CD4-positive, alpha-beta T cell treated with Interferon gamma for 1 hour (primary cell): ENCODE measurements around the gene USP54.

Experiments
- DNase-seq: peaks from one replicate; pipeline ENCODE4 v3.0.0-alpha.2; 2020

Gene USP54

DNA sequence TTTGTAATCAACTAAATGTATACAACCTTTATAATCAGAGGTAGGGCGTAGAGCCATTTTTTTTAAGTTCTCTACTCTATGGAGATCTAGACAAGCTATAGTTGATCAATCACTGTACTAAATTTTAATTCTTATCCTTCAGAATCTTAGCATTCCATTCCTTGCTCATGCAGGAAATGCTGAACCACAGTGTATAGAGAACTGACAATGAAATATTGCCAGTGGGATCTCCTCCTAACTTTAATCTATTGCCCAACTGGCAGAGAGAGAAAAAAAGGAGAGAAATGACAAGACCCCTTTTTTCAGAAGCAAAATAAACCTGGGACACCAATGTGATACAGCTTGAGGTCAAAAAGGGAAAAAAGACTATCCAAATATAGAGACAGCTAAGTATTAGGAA, 68.9 kb downstream of the USP54 start:
- DNase-seq, result no peak

GRCh38 chr10:73519336-73519735, 71.8 kb downstream of the USP54 start:
- DNase-seq, result no peak

GRCh38 chr10:73517166-73517888, 73.8 kb downstream of the USP54 start:
- DNase-seq, result no peak

DNA sequence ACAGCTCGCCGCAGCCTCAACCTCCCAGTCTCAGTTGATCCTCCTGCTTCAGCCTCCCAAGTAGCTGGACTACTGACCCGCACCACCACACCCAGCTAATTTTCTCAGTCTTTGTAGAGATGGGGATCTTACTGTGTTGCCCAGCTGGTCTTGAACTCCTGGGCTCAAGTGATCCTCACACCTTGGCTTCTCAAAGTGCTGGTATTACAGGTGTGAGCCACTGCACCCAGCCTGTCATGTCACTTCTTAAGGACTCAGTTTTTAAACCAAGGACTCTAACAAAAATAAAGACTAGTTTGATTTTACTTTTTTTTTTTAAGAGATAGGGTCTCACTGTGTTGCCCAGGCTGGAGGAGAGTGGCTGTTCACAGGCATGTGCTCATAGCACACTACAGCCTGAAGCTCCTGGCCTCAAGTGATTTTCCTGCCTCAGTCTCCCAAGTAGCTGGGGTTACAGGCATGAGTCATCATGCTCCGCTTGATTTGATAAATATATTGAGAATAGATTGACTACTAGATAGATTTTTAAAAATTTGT, 78.9 kb downstream of the USP54 start:
- no peak for DNase-seq

DNA sequence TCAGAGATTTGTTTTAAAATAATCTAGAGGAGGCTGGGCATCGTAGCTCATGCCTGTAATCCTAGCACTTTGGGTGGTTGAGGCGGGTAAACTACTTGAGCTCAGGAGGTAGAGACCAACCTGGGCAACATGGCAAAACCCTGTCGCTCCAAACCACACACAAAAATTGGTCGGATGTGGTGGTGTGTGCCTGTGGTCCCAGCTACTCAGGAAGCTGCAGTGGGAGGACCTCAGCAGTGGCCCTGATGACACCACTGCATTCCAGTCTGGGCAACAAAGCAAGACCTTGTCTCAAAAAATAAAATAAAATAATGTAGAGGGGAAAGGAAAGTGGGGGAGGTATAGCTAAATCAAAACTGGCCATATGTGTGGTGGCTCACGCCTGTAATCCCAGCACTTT, 81.4 kb downstream of the USP54 start:
- DNase-seq, result no peak

DNA sequence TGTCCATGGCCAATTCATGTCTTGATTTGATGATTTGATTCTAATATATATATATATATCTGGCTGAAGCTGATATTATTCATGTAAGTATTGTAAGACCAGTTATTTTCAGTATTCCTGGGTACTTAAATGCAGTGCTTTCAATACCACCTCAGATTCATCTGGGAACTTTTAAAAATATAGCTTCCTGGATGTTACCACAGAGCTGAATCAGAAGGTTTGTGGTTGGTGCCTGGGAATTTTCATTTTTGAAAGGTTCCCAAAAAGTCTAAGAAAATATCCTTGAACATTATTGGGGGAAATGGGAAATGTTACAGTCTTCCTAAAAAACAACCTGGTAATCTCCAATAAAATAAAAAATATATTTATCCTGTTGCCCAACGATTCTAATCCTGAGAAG, 84.7 kb downstream of the USP54 start:
- no peak for DNase-seq

DNA sequence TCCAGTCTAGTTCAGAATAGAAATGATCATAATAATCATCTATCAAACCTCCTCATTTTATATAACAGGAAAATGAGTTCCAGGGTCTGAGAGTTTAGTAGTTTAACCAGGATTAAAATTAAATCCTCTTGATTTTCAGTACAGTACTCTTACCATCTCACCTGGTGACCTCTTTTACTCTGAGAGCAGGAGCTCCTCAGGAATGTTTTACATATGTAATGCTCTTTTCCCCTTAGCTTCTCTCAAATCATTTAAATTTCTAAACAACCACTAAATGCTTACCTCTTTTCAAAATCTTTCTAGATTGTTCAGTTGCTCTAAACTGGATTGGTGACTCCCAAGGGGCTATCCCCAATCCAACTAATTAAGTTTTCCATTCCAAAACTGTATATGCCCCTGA, 85.1 kb downstream of the USP54 start:
- no peak for DNase-seq

- no peak for DNase-seq
Observed at GRCh38 chr10:73503037-73503436, 88.1 kb downstream of the USP54 start.

DNA sequence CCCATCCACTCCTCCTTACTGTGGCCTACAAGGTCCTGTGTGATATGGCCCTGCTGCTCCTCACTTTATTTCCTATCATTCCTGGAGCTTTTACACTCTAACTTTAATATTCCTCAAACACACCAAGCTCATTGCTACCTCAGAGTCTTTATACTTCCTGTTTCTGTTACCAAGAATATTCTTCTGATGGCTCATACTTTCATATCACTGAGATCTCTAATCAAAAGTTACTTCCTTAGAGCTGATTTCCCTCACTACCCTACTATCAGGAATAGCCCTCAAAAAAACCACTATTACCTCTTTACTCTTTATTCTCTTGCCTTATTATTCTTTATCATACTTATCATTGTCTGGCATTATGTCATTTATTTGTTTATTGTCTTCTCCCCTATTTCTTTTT, 89.5 kb downstream of the USP54 start:
- no peak for DNase-seq

GRCh38 chr10:73497623-73498022, 93.5 kb downstream of the USP54 start:
- no peak for DNase-seq

- DNase-seq, result peak; percentile 91
Observed at GRCh38 chr10:73495884-73496674, 95.1 kb downstream of the USP54 start, which contains the start of gene PPP3CB. TSS of gene PPP3CB (minus strand) at chr10:73496024. CDS start at chr10:73495889, 135 bp downstream.

- DNase-seq, result peak; percentile 91
Observed at GRCh38 chr10:73495226-73495883, 95.8 kb downstream of the USP54 start.

DNA sequence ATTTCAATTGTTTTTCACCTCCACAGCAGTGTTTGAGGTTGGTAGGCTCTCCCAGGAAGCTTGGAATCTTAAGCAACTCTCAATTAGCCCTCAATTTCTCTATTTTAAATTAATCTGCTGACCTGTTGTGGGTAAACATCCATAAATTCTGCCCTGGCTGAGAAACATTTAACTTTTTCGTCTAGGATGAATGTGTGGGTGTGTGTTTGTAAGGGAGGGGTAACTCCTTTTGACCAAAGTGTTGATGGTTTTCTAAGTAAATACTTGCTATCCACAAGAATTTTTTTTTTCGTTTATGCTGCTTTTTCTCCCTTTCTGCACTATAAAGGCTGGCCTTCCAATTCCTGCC, 96.3 kb downstream of the USP54 start:
- no peak for DNase-seq

- DNase-seq, result no peak
Observed at GRCh38 chr10:73494213-73494612, 96.9 kb downstream of the USP54 start.

DNA sequence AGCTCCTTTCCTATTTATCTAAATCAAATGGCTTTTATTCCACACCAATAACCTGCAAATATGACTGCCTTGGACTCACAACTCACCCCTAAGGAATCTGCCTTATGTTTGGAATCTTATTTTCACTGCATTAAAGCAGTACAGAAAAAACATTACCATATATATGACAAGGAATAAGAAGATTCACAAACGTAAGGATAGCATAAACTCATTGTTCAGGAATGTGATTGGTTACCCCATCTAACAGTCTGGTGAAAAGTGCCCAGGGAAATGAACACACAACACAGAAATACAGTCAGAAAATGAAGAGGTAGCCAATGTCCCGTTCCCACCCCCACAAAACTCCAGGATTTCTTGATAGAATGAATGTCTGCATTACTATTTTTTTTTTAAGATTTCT, 97.4 kb downstream of the USP54 start:
- DNase-seq, result no peak

GRCh38 chr10:73486601-73487000, 104.5 kb downstream of the USP54 start:
- no peak for DNase-seq

DNA sequence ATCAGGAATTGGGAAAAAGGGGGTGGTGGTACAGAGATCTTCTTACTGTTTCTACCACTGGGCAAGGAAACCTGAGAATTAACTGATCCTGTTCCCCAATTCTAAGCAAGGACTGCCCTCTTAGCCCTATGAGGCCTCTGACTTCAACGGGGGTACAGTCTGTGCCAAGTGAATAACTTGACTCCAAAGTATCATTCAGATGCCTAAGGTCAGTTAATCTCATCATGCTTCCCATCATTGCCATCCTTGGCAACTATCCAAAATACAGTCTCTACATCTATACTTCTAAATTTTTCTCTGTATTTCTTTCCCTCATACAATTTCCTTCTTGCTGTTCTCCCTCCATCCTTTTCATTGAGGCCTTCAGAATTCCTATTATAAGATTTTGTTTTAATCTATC, 105.8 kb downstream of the USP54 start:
- DNase-seq, result no peak

GRCh38 chr10:73480158-73480557, 111.0 kb downstream of the USP54 start:
- DNase-seq, result no peak

GRCh38 chr10:73478636-73479035, 112.5 kb downstream of the USP54 start:
- DNase-seq, result no peak

- no peak for DNase-seq
Observed at GRCh38 chr10:73471226-73471625, 119.9 kb downstream of the USP54 start.

GRCh38 chr10:73469579-73469978, 121.6 kb downstream of the USP54 start:
- DNase-seq, result no peak

DNA sequence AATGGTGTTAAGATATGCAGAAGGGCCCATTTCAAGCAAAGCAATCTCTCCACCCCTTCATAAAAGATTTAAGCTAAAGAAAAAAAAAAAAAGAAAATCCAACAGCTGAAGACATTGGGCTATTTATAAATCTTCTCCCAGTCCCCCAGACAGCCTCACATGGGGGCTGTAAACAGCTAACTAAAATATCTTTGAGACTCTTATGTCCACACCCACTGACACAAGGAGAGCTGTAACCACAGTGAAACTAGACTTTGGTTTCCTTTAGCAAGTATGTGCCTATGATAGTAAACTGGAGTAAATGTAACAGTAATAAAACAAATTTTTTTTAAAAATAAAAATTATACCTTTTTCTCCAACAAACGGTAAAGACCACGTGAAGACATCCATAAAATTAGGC, 123.9 kb downstream of the USP54 start:
- DNase-seq, result no peak

GRCh38 chr10:73465978-73466726, 125.0 kb downstream of the USP54 start:
- DNase-seq, result no peak
